A204.1 (cell line): Measurements from ENCODE around the gene MAPKBP1.
"Not testable (repeated sequence)": the region's sequence is repeated elsewhere in the genome, so short reads cannot be mapped to it uniquely, and the experiment has no call there.

Experiments
- FAIRE-seq: peaks from 2 replicates; lab custom pipeline; 2012; peaks lifted over from hg19 to GRCh38; lab: Jason Lieb, UNC

Gene MAPKBP1

GRCh38 chr15:41774062-41774881 lies at the start of gene MAPKBP1:
MAPKBP1 (plus strand) TSS chr15:41774484; CDS start chr15:41775276, 792 bp downstream.
- peak; percentile 87 for FAIRE-seq

GRCh38 chr15:41727143-41727542 lies 47.1 kb upstream of the MAPKBP1 start:
- FAIRE-seq = no peak

- not testable (repeated sequence) for FAIRE-seq
Observed at GRCh38 chr15:41728061-41728460, 46.2 kb upstream of the MAPKBP1 start.

GRCh38 chr15:41730543-41730942 lies 43.7 kb upstream of the MAPKBP1 start:
- no peak for FAIRE-seq

- FAIRE-seq = no peak
Observed at GRCh38 chr15:41732483-41732882, 41.8 kb upstream of the MAPKBP1 start.

- FAIRE-seq = no peak
Observed at GRCh38 chr15:41734079-41734478, 40.2 kb upstream of the MAPKBP1 start.

- no peak for FAIRE-seq
Observed at GRCh38 chr15:41735046-41735445, 39.2 kb upstream of the MAPKBP1 start.

- FAIRE-seq = not testable (repeated sequence)
Observed at GRCh38 chr15:41735492-41735891, 38.8 kb upstream of the MAPKBP1 start.

GRCh38 chr15:41746802-41747201 lies 27.5 kb upstream of the MAPKBP1 start:
- peak; percentile 34 for FAIRE-seq

GRCh38 chr15:41756198-41756597 lies 18.1 kb upstream of the MAPKBP1 start:
- no peak for FAIRE-seq

- FAIRE-seq = no peak
Observed at GRCh38 chr15:41772720-41773331, 1.5 kb upstream of the MAPKBP1 start.

- FAIRE-seq = no peak
Observed at GRCh38 chr15:41773332-41773728, 954 bp upstream of the MAPKBP1 start.

- FAIRE-seq = no peak
Observed at GRCh38 chr15:41773729-41774061, 589 bp upstream of the MAPKBP1 start.

- FAIRE-seq = no peak
Observed at GRCh38 chr15:41774882-41775417, 666 bp downstream of the MAPKBP1 start.

GRCh38 chr15:41775651-41776050 lies 1.4 kb downstream of the MAPKBP1 start:
- no peak for FAIRE-seq

- FAIRE-seq = no peak
Observed at GRCh38 chr15:41777421-41777973, 3.2 kb downstream of the MAPKBP1 start.

GRCh38 chr15:41778521-41778920 lies 4.2 kb downstream of the MAPKBP1 start:
- FAIRE-seq = no peak

- no peak for FAIRE-seq
Observed at GRCh38 chr15:41779662-41780157, 5.4 kb downstream of the MAPKBP1 start.

- FAIRE-seq = no peak
Observed at GRCh38 chr15:41780266-41780665, 6.0 kb downstream of the MAPKBP1 start.

GRCh38 chr15:41780727-41781126 lies 6.4 kb downstream of the MAPKBP1 start:
- no peak for FAIRE-seq

- FAIRE-seq = no peak
Observed at GRCh38 chr15:41782371-41783282, 8.3 kb downstream of the MAPKBP1 start.

- FAIRE-seq = no peak
Observed at GRCh38 chr15:41783296-41783695, 9.0 kb downstream of the MAPKBP1 start.
